ENCODE results near the gene RANBP10. TPM values are rescaled to one million over a fixed set of nuclear protein-coding genes. Genes with fewer than 3 reads are reported as not detected.

RANBP10 gene
- total and polyA plus RNA-seq, 10 of the 15 experiments (the other 5 are each of a cell fraction or from before 2014, with no cell fraction given): 1.2 to 20.4 (median 10.8) TPM

DNA sequence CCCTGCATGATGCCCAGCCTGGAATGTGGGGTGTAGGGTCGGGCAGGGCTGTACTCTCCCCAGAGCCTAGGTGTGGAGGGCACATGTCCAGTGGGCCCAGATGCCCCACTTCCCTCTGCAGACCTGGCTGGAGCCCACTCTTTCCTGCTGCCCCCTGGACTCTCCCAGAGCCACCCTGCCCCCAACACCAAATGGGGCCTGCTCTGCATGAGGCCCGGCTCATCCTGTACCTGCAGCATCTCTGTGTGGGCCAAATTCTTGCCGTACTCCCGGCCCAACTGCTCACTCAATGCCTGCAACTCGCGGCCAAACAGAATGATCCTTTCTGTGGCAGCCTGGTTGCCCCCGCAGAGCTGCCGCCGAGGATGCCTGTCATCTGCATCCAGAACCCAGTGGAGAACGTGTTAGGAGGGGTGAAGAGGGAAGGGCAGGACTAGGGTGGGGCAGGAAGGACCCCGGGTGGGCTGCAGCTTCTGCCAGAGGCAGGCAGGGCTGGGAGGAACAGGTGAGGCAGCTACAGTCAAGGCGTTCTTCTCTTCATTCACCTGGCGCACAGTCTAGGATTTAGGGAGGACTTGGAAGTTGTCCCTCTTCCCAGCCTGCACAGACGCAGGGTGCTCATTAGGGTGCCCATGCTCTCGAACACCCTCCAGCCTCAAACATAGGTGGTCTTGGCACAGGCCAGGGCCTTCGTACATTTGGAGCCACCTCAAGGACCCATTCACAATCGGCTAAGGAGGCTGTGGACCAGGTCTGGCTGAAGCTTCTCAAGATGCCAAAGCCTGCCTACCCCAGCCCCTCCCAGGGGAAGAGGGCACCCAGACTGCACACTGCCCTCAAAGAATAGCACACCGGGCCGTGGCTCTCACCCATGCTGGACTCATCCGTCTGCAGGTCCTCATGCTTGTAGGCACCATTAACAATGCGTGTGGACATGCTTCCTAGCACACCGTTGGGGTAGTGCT, 78.6 kb downstream of the RANBP10 start:
- no peak for TF ChIP-seq RBBP5 (conservative IDR thresholded peaks at IDR 0.05)
- TF ChIP-seq ZNF24 (IDR thresholded peaks at IDR 0.05): no peak
- TF ChIP-seq TAF1 (IDR thresholded peaks at IDR 0.05; ENCODE audit: borderline replicate concordance, low read depth, low read length): no peak
- TF ChIP-seq ZNF217 (IDR thresholded peaks at IDR 0.05): no peak
- no peak for TF ChIP-seq CREB1 (IDR thresholded peaks at IDR 0.05; ENCODE audit: low read depth)
- TF ChIP-seq TBL1XR1 (IDR thresholded peaks at IDR 0.05; ENCODE audit: low read depth, low read length): no peak
- TF ChIP-seq JUND (IDR thresholded peaks at IDR 0.05; ENCODE audit: low read depth, low read length): no peak
- no peak for TF ChIP-seq CREM (IDR thresholded peaks at IDR 0.05; ENCODE audit: low read depth)
- TF ChIP-seq, protein P1, sequence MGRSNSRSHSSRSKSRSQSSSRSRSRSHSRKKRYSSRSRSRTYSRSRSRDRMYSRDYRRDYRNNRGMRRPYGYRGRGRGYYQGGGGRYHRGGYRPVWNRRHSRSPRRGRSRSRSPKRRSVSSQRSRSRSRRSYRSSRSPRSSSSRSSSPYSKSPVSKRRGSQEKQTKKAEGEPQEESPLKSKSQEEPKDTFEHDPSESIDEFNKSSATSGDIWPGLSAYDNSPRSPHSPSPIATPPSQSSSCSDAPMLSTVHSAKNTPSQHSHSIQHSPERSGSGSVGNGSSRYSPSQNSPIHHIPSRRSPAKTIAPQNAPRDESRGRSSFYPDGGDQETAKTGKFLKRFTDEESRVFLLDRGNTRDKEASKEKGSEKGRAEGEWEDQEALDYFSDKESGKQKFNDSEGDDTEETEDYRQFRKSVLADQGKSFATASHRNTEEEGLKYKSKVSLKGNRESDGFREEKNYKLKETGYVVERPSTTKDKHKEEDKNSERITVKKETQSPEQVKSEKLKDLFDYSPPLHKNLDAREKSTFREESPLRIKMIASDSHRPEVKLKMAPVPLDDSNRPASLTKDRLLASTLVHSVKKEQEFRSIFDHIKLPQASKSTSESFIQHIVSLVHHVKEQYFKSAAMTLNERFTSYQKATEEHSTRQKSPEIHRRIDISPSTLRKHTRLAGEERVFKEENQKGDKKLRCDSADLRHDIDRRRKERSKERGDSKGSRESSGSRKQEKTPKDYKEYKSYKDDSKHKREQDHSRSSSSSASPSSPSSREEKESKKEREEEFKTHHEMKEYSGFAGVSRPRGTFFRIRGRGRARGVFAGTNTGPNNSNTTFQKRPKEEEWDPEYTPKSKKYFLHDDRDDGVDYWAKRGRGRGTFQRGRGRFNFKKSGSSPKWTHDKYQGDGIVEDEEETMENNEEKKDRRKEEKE (IDR thresholded peaks at IDR 0.05): no peak
- no TSS peak for BruUV-seq (replicated peaks)
- FAIRE-seq: no peak
- Histone ChIP-seq H3K4me2 (ENCODE audit: control insufficient read depth, insufficient read depth) (no peak overlapping the region), H3K4me3 (no peak overlapping the region), H2AFZ (ENCODE audit: control insufficient read depth, low read depth, low read length) (no peak overlapping the region), H3K36me3 (ENCODE audit: control insufficient read depth in 2 of 2, insufficient read depth in 2 of 2, low read length in 1 of 2) (peaks cover 21 to 32% of the 10 kb centered on the region in 2 experiments; a peak in 3 of 4 replicates), H3K79me2 (ENCODE audit: control insufficient read depth, insufficient read depth, low read length) (no peaks in the 10 kb centered on the region), H3K9ac (ENCODE audit: control insufficient read depth, insufficient read depth, low read length) (no peak overlapping the region), H3K9me3 (replicated peaks; ENCODE audit: control insufficient read depth, insufficient read depth, low read length) (no peaks in the 10 kb centered on the region), H3K27ac (ENCODE audit: control insufficient read depth, insufficient read depth) (no peak overlapping the region), H4K20me1 (ENCODE audit: control insufficient read depth, insufficient read depth) (no peaks in the 10 kb centered on the region), H3K27me3 (replicated peaks in 1 of 2; ENCODE audit: control insufficient read depth in 2 of 2, insufficient read depth in 2 of 2, low read length in 1 of 2) (no peaks in the 10 kb centered on the region), H3K4me1 (ENCODE audit: control insufficient read depth, insufficient read depth, low read length) (no peaks in the 10 kb centered on the region)
- intact Hi-C loops (cut with micrococcal nuclease; ENCODE audit: unreplicated experiment) (no loop called here), in situ Hi-C loops (cut with MboI) (no loop called here)
- WGBS (ENCODE audit: insufficient coverage, insufficient replicate concordance, low lambda C conversion rate, missing lambda C conversion rate): 95% methylated on average over 22 of the region's 22 CpGs
- ATAC-seq: no peak
- SMC1A ChIA-PET (ENCODE audit: uncharacterized antibody, unreplicated experiment): no interaction called here
- no peak for DNase-seq (ENCODE audit: low read depth, low spot score)
- CTCF ChIA-PET: no interaction called here
- RAD21 ChIA-PET (ENCODE audit: unreplicated experiment): no interaction called here
- POLR2A ChIA-PET: interaction anchor here (2.3 kb wide), 1 partner anchor 8 kb away, joined by 8 read pairs; the partner anchor contains the start of gene GFOD2
